ENCODE measurements around the gene CERS6. TPM values are rescaled to one million over a fixed set of nuclear protein-coding genes. Genes with fewer than 3 reads are reported as not detected.

Gene CERS6
- total RNA-seq, 2 donors from 2014 or later, result 13.7 to 15.8 TPM

DNA sequence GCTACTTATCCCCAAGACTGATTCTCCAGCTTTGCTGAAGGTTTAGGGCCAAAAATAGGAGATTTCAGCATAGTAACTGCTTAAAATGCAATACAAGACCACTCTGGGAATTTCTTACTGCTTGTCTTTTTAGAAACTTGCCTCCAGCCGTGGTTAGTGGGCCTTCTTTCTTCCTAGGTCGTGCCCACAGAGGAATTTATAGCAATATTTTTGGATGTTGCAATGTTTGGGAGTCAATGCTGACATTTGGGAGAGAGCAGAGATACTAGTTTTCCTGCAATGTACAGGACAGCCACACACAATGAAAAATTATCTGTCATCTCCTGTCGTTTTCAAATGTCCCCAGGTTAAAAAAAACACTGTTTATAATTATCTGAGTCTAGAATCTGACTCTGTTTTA, 25.6 kb upstream of the CERS6 start:
- Histone ChIP-seq H3K36me3 (no peaks in the 10 kb centered on the region), H3K27me3 (replicated peaks; ENCODE audit: insufficient read depth) (no peaks in the 10 kb centered on the region), H3K9me3 (no peaks in the 10 kb centered on the region), H3K4me3 (no peak overlapping the region), H3K4me1 (ENCODE audit: control insufficient read depth in 1 of 2, low read depth in 2 of 2) (no peaks in the 10 kb centered on the region), H3K27ac (no peak overlapping the region)
- TF ChIP-seq, protein P1, sequence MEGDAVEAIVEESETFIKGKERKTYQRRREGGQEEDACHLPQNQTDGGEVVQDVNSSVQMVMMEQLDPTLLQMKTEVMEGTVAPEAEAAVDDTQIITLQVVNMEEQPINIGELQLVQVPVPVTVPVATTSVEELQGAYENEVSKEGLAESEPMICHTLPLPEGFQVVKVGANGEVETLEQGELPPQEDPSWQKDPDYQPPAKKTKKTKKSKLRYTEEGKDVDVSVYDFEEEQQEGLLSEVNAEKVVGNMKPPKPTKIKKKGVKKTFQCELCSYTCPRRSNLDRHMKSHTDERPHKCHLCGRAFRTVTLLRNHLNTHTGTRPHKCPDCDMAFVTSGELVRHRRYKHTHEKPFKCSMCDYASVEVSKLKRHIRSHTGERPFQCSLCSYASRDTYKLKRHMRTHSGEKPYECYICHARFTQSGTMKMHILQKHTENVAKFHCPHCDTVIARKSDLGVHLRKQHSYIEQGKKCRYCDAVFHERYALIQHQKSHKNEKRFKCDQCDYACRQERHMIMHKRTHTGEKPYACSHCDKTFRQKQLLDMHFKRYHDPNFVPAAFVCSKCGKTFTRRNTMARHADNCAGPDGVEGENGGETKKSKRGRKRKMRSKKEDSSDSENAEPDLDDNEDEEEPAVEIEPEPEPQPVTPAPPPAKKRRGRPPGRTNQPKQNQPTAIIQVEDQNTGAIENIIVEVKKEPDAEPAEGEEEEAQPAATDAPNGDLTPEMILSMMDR (IDR thresholded peaks at IDR 0.05), result no peak
- ATAC-seq (ENCODE audit: insufficient number of reproducible peaks, low FRiP score, low read depth), result no peak
- no peak for DNase-seq (ENCODE audit: low spot score)

DNA sequence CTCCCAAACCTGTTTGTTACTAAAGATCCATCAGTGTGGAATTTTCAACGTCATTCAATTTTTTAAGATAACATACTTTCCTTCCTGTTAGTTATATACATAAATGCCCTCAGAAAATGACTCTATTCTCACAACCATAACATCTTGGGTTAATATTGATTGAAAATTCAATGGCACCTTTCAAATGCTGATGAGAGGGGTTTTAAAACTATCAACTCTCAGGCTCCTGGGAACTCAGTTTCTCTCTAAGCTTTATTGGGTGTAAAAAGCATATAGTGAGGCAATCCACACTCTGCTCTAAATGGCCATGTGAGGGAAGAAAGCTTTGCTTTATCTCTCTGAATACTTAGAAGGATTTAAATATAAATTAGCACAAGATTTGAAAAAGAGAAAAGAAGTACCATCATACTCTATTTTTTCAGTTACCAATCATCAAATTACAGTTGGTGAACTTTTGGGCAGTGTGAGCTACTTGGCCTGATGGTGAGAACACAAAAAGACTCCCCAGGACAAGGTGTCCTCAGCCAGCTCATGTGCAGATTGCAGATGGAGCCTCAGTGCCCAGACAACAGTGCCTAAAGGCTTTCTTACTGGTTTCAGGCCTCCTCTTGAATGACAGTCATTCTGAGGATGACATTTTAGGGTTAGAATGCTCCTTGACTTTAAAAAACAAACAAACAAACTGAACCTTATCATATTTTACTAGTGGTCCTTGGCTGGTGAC, 24.6 kb upstream of the CERS6 start:
- no peaks in the 10 kb centered on the region for H3K27me3 ChIP-seq (replicated peaks; ENCODE audit: insufficient read depth)
- H3K27ac ChIP-seq, result no peak overlapping the region

DNA sequence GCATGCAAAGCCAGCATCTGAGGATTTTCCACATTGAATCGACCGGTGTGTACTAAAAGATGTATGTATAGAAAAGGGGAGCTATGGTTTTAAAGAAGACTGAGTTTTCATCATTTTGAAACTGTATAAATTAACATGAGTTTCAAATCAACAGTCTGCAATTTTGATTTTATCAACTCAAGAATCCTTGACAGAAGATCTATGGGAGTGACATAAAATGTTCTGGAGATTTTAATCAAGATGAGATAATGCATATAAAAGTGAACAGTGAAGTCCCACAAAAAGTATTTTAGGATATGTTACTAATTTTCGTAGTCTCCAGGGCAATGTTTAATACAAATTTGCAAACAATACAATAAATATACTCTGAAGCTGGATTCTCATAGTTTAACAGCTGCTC, 24.0 kb upstream of the CERS6 start:
- Histone ChIP-seq H3K4me3 (no peak overlapping the region), H3K36me3 (no peaks in the 10 kb centered on the region), H3K27me3 (replicated peaks; ENCODE audit: insufficient read depth) (no peaks in the 10 kb centered on the region), H3K4me1 (ENCODE audit: control insufficient read depth in 1 of 2, low read depth in 2 of 2) (no peaks in the 10 kb centered on the region), H3K27ac (no peak overlapping the region), H3K9me3 (no peaks in the 10 kb centered on the region)
- no peak for DNase-seq (ENCODE audit: low spot score)
- TF ChIP-seq, protein P1 (IDR thresholded peaks at IDR 0.05), result no peak
- no peak for ATAC-seq (ENCODE audit: insufficient number of reproducible peaks, low FRiP score, low read depth)

More for the DNA sequence above, 24.6 kb upstream of the CERS6 start:
- Histone ChIP-seq H3K4me3 (no peak overlapping the region), H3K36me3 (no peaks in the 10 kb centered on the region), H3K4me1 (ENCODE audit: control insufficient read depth in 1 of 2, low read depth in 2 of 2) (no peaks in the 10 kb centered on the region), H3K9me3 (no peaks in the 10 kb centered on the region)
- TF ChIP-seq, protein P1 (IDR thresholded peaks at IDR 0.05), result no peak
- no peak for ATAC-seq (ENCODE audit: insufficient number of reproducible peaks, low FRiP score, low read depth)
- no peak for DNase-seq (ENCODE audit: low spot score)

DNA sequence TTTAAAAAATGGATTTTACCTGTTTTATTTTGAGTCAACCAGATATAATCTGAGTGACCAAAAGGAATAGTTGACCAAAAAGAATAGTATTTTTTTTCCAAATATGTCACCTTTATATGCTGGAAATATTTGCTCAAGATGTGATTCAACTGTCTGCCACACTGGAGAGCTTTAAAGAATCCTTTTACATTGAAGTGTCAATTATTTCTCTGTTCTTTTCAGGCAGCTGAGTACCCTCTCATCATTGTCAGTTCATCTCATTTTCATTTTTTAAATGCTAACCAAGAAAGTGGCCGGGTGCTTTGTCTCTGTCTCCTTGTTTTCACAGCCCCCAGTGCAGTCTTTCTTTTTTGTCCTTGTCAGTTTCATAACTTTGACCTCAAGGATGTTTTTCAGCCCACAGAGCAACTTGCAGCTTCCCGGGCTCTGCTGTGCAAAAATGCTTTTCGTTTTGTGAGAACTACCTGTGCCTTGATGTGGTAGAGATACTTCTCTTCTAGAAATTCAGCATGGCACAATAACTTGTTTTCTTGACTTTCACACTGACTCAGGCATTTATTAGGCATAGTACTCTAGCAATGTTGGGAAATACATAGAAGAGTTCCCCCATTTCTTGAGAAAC, 23.4 kb upstream of the CERS6 start:
- Histone ChIP-seq H3K27me3 (replicated peaks; ENCODE audit: insufficient read depth) (no peaks in the 10 kb centered on the region), H3K27ac (no peak overlapping the region), H3K4me3 (no peak overlapping the region), H3K9me3 (no peaks in the 10 kb centered on the region), H3K4me1 (ENCODE audit: control insufficient read depth in 1 of 2, low read depth in 2 of 2) (no peaks in the 10 kb centered on the region), H3K36me3 (no peaks in the 10 kb centered on the region)
- TF ChIP-seq, protein P1 (IDR thresholded peaks at IDR 0.05), result no peak
- ATAC-seq (ENCODE audit: insufficient number of reproducible peaks, low FRiP score, low read depth) (no peak), DNase-seq (ENCODE audit: low spot score) (no peak)

DNA sequence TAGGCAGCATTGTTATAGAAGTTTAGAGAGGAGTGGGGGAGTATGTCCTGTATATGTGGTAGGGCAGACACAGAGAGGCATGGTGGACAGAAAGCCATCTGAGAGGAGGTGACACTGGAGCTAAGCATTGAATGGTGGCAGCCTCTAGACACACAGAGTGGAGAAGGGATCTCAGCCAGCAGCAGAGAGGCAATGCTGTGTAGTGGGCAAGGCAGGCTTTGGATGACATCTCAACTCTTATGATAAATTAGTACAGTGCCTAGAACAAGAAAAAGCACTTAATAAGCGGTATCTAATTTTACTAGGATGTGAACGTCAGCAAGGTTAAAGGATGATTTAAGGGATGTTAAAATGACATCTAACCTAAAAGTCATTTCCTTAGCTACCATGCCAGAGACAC, 22.5 kb upstream of the CERS6 start:
- Histone ChIP-seq H3K9me3 (no peaks in the 10 kb centered on the region), H3K27ac (no peak overlapping the region), H3K36me3 (no peaks in the 10 kb centered on the region), H3K27me3 (replicated peaks; ENCODE audit: insufficient read depth) (no peaks in the 10 kb centered on the region), H3K4me3 (no peak overlapping the region), H3K4me1 (ENCODE audit: control insufficient read depth in 1 of 2, low read depth in 2 of 2) (no peaks in the 10 kb centered on the region)
- TF ChIP-seq, protein P1 (IDR thresholded peaks at IDR 0.05), result no peak
- ATAC-seq (ENCODE audit: insufficient number of reproducible peaks, low FRiP score, low read depth) (no peak), DNase-seq (ENCODE audit: low spot score) (no peak)
